H1 (cell line): Measurements from ENCODE around the gene ARHGAP28. TPM values are rescaled to one million over a fixed set of nuclear protein-coding genes. Genes with fewer than 3 reads are reported as not detected.

Experiments
- CTCF ChIA-PET: fragments of 300-600 bp; sonication (Branson Sonifier 250); formaldehyde crosslinking; loops from one replicate; lab custom pipeline; 2021; ENCODE audit not compliant: partially characterized antibody; lab: Charles Lee
- POLR2A ChIA-PET: fragments of 300-600 bp; sonication (Branson Sonifier 250); formaldehyde crosslinking; loops from one replicate; lab custom pipeline; 2021; ENCODE audit warnings: inconsistent platforms; ENCODE audit not compliant: partially characterized antibody; lab: Charles Lee
- DNase-seq, 2 experiments: peaks; one replicate each; pipeline versions ENCODE4 v3.0.0 to v3.0.0-alpha.2; 2010 to 2022; ENCODE audit warnings: low spot score in 2 of 2, low read depth in 1 of 2, mixed read lengths in 1 of 2
- FAIRE-seq: peaks from 2 replicates; lab custom pipeline; 2011; peaks lifted over from hg19 to GRCh38; lab: Jason Lieb, UNC
- H2AFZ ChIP-seq: 2 replicates; pipeline ENCODE4 v1.8.1; 2012; ENCODE audit warnings: low read length, inconsistent platforms
- H2AK5ac ChIP-seq: 2 replicates; pipeline ENCODE4 v1.6.1; 2013; ENCODE audit warnings: low read depth, low read length
- H2BK120ac ChIP-seq: replicated peaks from 2 replicates; pipeline ENCODE3; 2013; ENCODE audit warnings: low read depth, low read length, inconsistent platforms
- H2BK12ac ChIP-seq: 2 replicates; pipeline ENCODE4 v1.6.1; 2013; ENCODE audit warnings: low read depth, low read length
- H2BK15ac ChIP-seq: 2 replicates; pipeline ENCODE4 v1.6.1; 2013; ENCODE audit warnings: low read length
- H2BK20ac ChIP-seq: 2 replicates; pipeline ENCODE4 v1.6.1; 2013; ENCODE audit warnings: low read length
- H2BK5ac ChIP-seq: 2 replicates; pipeline ENCODE4 v1.6.1; 2013; ENCODE audit warnings: low read depth, low read length
- H3K14ac ChIP-seq: 2 replicates; pipeline ENCODE4 v1.6.1; 2013; ENCODE audit warnings: inconsistent platforms; ENCODE audit not compliant: insufficient read length
- H3K18ac ChIP-seq: 2 replicates; pipeline ENCODE4 v1.6.1; 2013; ENCODE audit warnings: low read length; ENCODE audit errors: extremely low read depth
- H3K23ac ChIP-seq: 2 replicates; pipeline ENCODE4 v1.6.1; 2013; ENCODE audit warnings: inconsistent platforms; ENCODE audit not compliant: insufficient read length
- H3K23me2 ChIP-seq: 2 replicates; pipeline ENCODE4 v1.6.1; 2013; ENCODE audit warnings: low read depth, low read length
- H3K27ac ChIP-seq: 2 replicates; pipeline ENCODE4 v1.6.1; 2011; ENCODE audit warnings: low read depth, low read length, inconsistent platforms
- H3K27me3 ChIP-seq, 4 experiments: replicated peaks in 1 of 4; 1 replicate in 1 of 4; 2 replicates in 3 of 4; pipeline versions ENCODE4 v1.6.1 to v1.8.1; 2011 to 2013; ENCODE audit warnings: low read length in 3 of 4, mild to moderate bottlenecking in 3 of 4, inconsistent platforms in 2 of 4, mixed read lengths in 2 of 4, moderate library complexity in 1 of 4; ENCODE audit not compliant: control insufficient read depth in 3 of 4, insufficient read depth in 3 of 4; ENCODE audit errors: extremely low read depth in 1 of 4
- H3K36me3 ChIP-seq, 4 experiments: 2 replicates each; pipeline versions ENCODE4 v1.6.1 to v1.8.1; 2011 to 2013; ENCODE audit warnings: mild to moderate bottlenecking in 4 of 4, low read length in 3 of 4, moderate library complexity in 2 of 4, control low read depth in 1 of 4, inconsistent platforms in 1 of 4; ENCODE audit not compliant: insufficient read depth in 4 of 4, control insufficient read depth in 2 of 4
- H3K4ac ChIP-seq: replicated peaks from 2 replicates; pipeline ENCODE3; 2013; ENCODE audit warnings: low read length, low read depth, mixed read lengths, inconsistent platforms; ENCODE audit not compliant: insufficient read length
- H3K4me1 ChIP-seq, 4 experiments: replicated peaks in 1 of 4; 1 replicate in 1 of 4; 2 replicates in 3 of 4; pipeline versions ENCODE4 v1.6.1 to v1.8.1; 2011 to 2013; ENCODE audit warnings: low read length in 3 of 4, inconsistent platforms in 2 of 4, mixed read lengths in 1 of 4; ENCODE audit not compliant: insufficient read depth in 4 of 4, control insufficient read depth in 3 of 4
- H3K4me2 ChIP-seq, 2 experiments: 2 replicates each; pipeline versions ENCODE4 v1.6.1 to v1.8.1; 2011 to 2013; ENCODE audit warnings: low read depth in 2 of 2, low read length in 2 of 2, control low read depth in 1 of 2, inconsistent platforms in 1 of 2, mild to moderate bottlenecking in 1 of 2; ENCODE audit not compliant: insufficient read depth in 1 of 2
- H3K4me3 ChIP-seq, 4 experiments: fragments of 200-600, 300-600 bp in 1 of 4; sonication (generic), shearing (Covaris generic), sonication (Bioruptor Twin) in 1 of 4; 2 replicates each; pipeline versions ENCODE4 v1.5.1 to v1.8.1; 2011 to 2016; ENCODE audit warnings: low read length in 4 of 4, low read depth in 3 of 4, control low read depth in 2 of 4, inconsistent platforms in 2 of 4, mild to moderate bottlenecking in 2 of 4, mixed read lengths in 1 of 4, moderate library complexity in 1 of 4; ENCODE audit not compliant: insufficient read depth in 2 of 4; ENCODE audit errors: extremely low read depth in 1 of 4
- H3K56ac ChIP-seq: replicated peaks from 2 replicates; pipeline ENCODE3; 2013; ENCODE audit warnings: low read depth, mild to moderate bottlenecking, mixed read lengths, low read length, inconsistent platforms; ENCODE audit not compliant: insufficient read length
- H3K79me1 ChIP-seq: 2 replicates; pipeline ENCODE4 v1.6.1; 2013; ENCODE audit warnings: low read depth, low read length, control low read depth
- H3K79me2 ChIP-seq, 2 experiments: 2 replicates each; pipeline versions ENCODE4 v1.6.1 to v1.8.1; 2012 to 2013; ENCODE audit warnings: low read length in 2 of 2, mild to moderate bottlenecking in 2 of 2, inconsistent platforms in 1 of 2; ENCODE audit not compliant: insufficient read depth in 2 of 2, control insufficient read depth in 1 of 2
- H3K9ac ChIP-seq, 4 experiments: replicated peaks in 1 of 4; 1 replicate in 1 of 4; 2 replicates in 3 of 4; pipeline versions ENCODE4 v1.6.1 to v1.8.1; 2011 to 2013; ENCODE audit warnings: low read depth in 3 of 4, low read length in 3 of 4, control low read depth in 2 of 4, mild to moderate bottlenecking in 2 of 4, moderate library complexity in 2 of 4, inconsistent platforms in 1 of 4; ENCODE audit errors: extremely low read depth in 1 of 4
- H3K9me3 ChIP-seq, 2 experiments: 2 replicates each; pipeline versions ENCODE4 v1.6.1 to v1.8.1; 2012 to 2013; ENCODE audit warnings: mild to moderate bottlenecking in 2 of 2, moderate library complexity in 2 of 2, control low read depth in 1 of 2, inconsistent platforms in 1 of 2, low read depth in 1 of 2, low read length in 1 of 2, mixed read lengths in 1 of 2; ENCODE audit not compliant: insufficient read depth in 2 of 2
- H4K20me1 ChIP-seq, 2 experiments: replicated peaks in 1 of 2; 2 replicates each; pipeline versions ENCODE3 to v1.8.1; 2011 to 2013; ENCODE audit warnings: inconsistent platforms in 2 of 2, low read length in 2 of 2, mild to moderate bottlenecking in 1 of 2; ENCODE audit not compliant: insufficient read depth in 2 of 2, control insufficient read depth in 1 of 2
- H4K5ac ChIP-seq: 2 replicates; pipeline ENCODE4 v1.6.1; 2013; ENCODE audit warnings: low read length, low read depth, mixed read lengths, inconsistent platforms; ENCODE audit not compliant: insufficient read length
- H4K8ac ChIP-seq: 2 replicates; pipeline ENCODE4 v1.8.0; 2013; ENCODE audit warnings: mild to moderate bottlenecking, moderate library complexity, low read length, inconsistent platforms; ENCODE audit not compliant: insufficient read depth; ENCODE audit errors: extremely low read depth
- H4K91ac ChIP-seq: replicated peaks from 2 replicates; pipeline ENCODE3; 2013; ENCODE audit warnings: low read length, mixed read lengths, inconsistent platforms; ENCODE audit not compliant: insufficient read length
- BRCA1 ChIP-seq: IDR thresholded peaks from 2 replicates; pipeline ENCODE4 v1.6.1; 2012; ENCODE audit warnings: low read depth, low read length, improper control_type of control experiment
- CBX8 ChIP-seq: fragments of 300-800, 300-1000 bp; sonication (generic); IDR thresholded peaks from 2 replicates; pipeline ENCODE4 v1.7.1; 2016; ENCODE audit warnings: low read depth, low read length, borderline replicate concordance
- TAF7 ChIP-seq: optimal IDR thresholded peaks from 2 replicates; pipeline ENCODE3; 2011; ENCODE audit warnings: low read depth, mild to moderate bottlenecking, inconsistent platforms, low read length, moderate library complexity, borderline replicate concordance
- WGBS, 2 experiments: shearing (Covaris generic) in 1 of 2; methylation state at CpG; one replicate each; pipeline versions ENCODE4 v1.1.6 to v1.1.7; 2013 to 2015; ENCODE audit warnings: low lambda C conversion rate in 2 of 2, mixed read lengths in 2 of 2, inconsistent platforms in 1 of 2, low coverage in 1 of 2, missing lambda C conversion rate in 1 of 2; ENCODE audit not compliant: insufficient replicate concordance in 2 of 2, insufficient coverage in 1 of 2, insufficient read length in 1 of 2; ENCODE audit errors: extremely low coverage in 1 of 2, missing lambda C conversion rate in 1 of 2; 5-methylcytosine and 5-hydroxymethylcytosine counted together
- polyA plus RNA-seq, 7 experiments: library from polyadenylated mRNA; depleted of rRNA in 3 of 7; stranded (reverse) in 5 of 7; unstranded in 2 of 7; fragments of >200 nt in 5 of 7; fragments of 200-250 nt in 2 of 7; gene quantifications; 1 replicate in 5 of 7; 2 replicates in 1 of 7; 4 replicates in 1 of 7; pipeline versions ENCODE4 v1.2.1 to v1.2.3, GENCODE V29; 2011 to 2013; ENCODE audit warnings: missing spikeins in 2 of 7, mixed read lengths in 2 of 7
- total RNA-seq: library from RNA; stranded (reverse); fragmentation: NEBNext Ultra II Directional; extraction: Animal tissue kit (Norgen Biotek cat#: 25700); gene quantifications from 2 replicates; pipeline ENCODE4 v1.2.1, GENCODE V29; 2021
- TF ChIP-seq, protein P1 (sequence below): IDR thresholded peaks from 2 replicates; pipeline ENCODE4 v1.6.1; 2011; ENCODE audit warnings: low read length, improper control_type of control experiment

The ARHGAP28 gene
- total and polyA plus RNA-seq, 2 of the 8 experiments (the other 6 are each of a cell fraction or from before 2014, with no cell fraction given), result 2.9 to 14.4 TPM

DNA sequence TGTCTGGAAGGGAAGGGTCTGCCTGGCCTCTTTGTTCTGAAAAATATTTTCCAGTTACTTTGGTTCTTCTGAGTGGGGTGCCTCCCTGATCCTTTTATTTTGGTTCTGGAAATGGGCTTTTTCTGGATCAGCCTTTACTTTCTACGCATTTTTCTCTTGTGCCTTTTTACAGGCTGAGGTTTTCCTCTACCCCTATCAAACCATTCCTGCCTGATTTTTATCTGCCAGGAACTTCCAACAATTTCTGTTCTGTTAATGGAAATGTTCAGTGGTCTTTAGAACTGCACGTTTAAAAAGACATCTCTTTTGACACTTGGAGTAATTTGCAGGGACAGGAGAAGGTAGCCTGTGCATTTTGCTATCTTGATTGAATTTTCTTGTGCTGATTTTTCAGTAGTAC is 113.8 kb downstream of the ARHGAP28 start:
- WGBS, 2 experiments, result 78% methylated on average over 2 of the region's 2 CpGs; no CpG with 5 or more reads in 1 of the 2 experiments
- H3K4me2 ChIP-seq, result no peak overlapping the region

More for the DNA sequence above, 113.8 kb downstream of the ARHGAP28 start:
- H3K9me3 ChIP-seq, result no peaks in the 10 kb centered on the region
- no peak overlapping the region for H3K9ac ChIP-seq
- no peak overlapping the region for H4K8ac ChIP-seq
- no peak overlapping the region for H3K4ac ChIP-seq
- no peaks in the 10 kb centered on the region for H3K36me3 ChIP-seq
- no peak overlapping the region for H2BK15ac ChIP-seq
- H3K14ac ChIP-seq, result no peak overlapping the region
- POLR2A ChIA-PET, result no interaction called here
- H2BK120ac ChIP-seq, result no peak overlapping the region
- no peaks in the 10 kb centered on the region for H4K20me1 ChIP-seq
- H3K4me1 ChIP-seq, result peaks cover 0 to 5% (median 0%) of the 10 kb centered on the region in 4 experiments; a peak in 1 of 7 replicates
- TF ChIP-seq CBX8 (no peak), BRCA1 (no peak), TAF7 (no peak)
- TF ChIP-seq, protein P1, sequence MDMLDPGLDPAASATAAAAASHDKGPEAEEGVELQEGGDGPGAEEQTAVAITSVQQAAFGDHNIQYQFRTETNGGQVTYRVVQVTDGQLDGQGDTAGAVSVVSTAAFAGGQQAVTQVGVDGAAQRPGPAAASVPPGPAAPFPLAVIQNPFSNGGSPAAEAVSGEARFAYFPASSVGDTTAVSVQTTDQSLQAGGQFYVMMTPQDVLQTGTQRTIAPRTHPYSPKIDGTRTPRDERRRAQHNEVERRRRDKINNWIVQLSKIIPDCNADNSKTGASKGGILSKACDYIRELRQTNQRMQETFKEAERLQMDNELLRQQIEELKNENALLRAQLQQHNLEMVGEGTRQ, result no peak
- no peak overlapping the region for H3K27ac ChIP-seq
- CTCF ChIA-PET, result no interaction called here
- FAIRE-seq, result peak; percentile 7
- no peaks in the 10 kb centered on the region for H3K23me2 ChIP-seq
- no peak overlapping the region for H3K4me3 ChIP-seq
- H4K5ac ChIP-seq, result no peak overlapping the region
- H3K23ac ChIP-seq, result no peak overlapping the region
- H2BK5ac ChIP-seq, result no peak overlapping the region
- H2BK12ac ChIP-seq, result no peak overlapping the region
- H3K27me3 ChIP-seq, result no peaks in the 10 kb centered on the region
- H2BK20ac ChIP-seq, result no peak overlapping the region
- H3K56ac ChIP-seq, result no peak overlapping the region
- no peak overlapping the region for H2AK5ac ChIP-seq
- no peak for DNase-seq
- H2AFZ ChIP-seq, result no peak overlapping the region
- no peak overlapping the region for H4K91ac ChIP-seq
- H3K79me1 ChIP-seq, result no peaks in the 10 kb centered on the region
- H3K18ac ChIP-seq, result no peak overlapping the region
- no peaks in the 10 kb centered on the region for H3K79me2 ChIP-seq
